ENCODE results near the gene INSIG1. TPM values are rescaled to one million over a fixed set of nuclear protein-coding genes. Genes with fewer than 3 reads are reported as not detected.

Gene INSIG1
- total and polyA plus RNA-seq, 8 donors = 13.0 to 59.2 (median 37.1) TPM

DNA sequence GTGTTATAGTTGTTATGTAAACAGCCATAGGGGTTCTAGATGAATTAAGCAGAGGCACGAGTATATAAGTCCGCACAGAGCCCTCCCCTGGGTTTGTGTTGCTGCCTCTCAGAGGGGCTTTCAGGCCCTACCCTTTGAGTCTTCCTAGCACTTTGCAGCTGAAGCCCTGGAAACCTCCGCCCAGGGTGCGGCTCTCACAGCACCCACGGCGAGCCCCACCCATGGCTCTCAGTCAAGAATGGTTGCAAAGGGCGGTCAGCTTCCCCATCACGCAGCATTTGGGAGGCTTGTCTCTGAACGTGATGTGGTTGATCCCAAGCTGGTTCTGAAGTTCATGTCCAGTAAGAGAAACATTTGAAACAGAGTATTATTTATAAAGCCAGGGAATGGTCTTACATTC lies 18.8 kb upstream of the INSIG1 start:
- Histone ChIP-seq H3K9me3 (no peaks in the 10 kb centered on the region), H3K27ac (no peak overlapping the region), H3K4me1 (peaks cover 0 to 14% (median 0%) of the 10 kb centered on the region in 3 donors), H3K4me3 (no peak overlapping the region), H3K36me3 (no peaks in the 10 kb centered on the region), H3K27me3 (no peaks in the 10 kb centered on the region)
- WGBS, 2 donors = 83 to 85% methylated on average over 9 of the region's 9 CpGs
- FAIRE-seq (no peak), DNase-seq (no peak), ATAC-seq (no peak)
- TF ChIP-seq, protein P1, sequence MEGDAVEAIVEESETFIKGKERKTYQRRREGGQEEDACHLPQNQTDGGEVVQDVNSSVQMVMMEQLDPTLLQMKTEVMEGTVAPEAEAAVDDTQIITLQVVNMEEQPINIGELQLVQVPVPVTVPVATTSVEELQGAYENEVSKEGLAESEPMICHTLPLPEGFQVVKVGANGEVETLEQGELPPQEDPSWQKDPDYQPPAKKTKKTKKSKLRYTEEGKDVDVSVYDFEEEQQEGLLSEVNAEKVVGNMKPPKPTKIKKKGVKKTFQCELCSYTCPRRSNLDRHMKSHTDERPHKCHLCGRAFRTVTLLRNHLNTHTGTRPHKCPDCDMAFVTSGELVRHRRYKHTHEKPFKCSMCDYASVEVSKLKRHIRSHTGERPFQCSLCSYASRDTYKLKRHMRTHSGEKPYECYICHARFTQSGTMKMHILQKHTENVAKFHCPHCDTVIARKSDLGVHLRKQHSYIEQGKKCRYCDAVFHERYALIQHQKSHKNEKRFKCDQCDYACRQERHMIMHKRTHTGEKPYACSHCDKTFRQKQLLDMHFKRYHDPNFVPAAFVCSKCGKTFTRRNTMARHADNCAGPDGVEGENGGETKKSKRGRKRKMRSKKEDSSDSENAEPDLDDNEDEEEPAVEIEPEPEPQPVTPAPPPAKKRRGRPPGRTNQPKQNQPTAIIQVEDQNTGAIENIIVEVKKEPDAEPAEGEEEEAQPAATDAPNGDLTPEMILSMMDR (IDR thresholded peaks at IDR 0.05) = no peak
- intact Hi-C loops (cut with DNase I) = no loop called here

DNA sequence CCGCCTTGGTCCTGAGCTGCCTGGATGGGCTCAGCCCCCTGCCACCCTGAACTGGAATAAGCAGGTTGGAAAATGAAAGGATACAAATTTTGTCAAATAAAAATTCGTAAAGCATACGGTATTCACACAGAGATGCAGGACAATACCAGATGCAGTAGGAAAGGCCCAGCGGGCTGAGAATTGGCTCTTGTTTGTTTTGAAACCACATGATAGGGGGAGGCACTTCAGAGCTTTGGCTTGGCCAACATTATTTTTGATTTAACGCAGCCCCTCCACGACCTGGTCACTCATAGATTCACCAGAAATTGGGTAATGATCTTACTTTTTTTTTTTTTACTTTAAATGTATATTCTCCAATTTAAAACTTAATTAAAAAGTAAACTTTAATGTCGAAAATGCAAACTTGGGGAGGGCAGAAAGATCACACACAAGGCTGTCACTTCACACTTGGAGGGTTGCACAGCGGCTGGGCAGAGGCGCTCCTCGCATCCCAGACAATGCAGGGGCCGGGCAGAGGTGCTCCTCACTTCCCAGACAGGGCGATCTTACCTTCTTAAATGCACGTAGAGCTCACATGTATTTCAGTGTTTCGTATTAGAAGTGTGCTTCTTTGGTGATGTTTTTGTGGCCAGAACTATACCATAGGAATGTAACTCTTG lies 17.8 kb upstream of the INSIG1 start:
- intact Hi-C loops (cut with DNase I) = no loop called here
- ATAC-seq (no peak), FAIRE-seq (no peak), DNase-seq (no peak)
- Histone ChIP-seq H3K4me1 (peaks cover 0 to 14% (median 0%) of the 10 kb centered on the region in 3 donors), H3K27ac (no peak overlapping the region), H3K27me3 (no peaks in the 10 kb centered on the region), H3K36me3 (no peaks in the 10 kb centered on the region), H3K4me3 (no peak overlapping the region), H3K9me3 (no peaks in the 10 kb centered on the region)
- TF ChIP-seq, protein P1 (IDR thresholded peaks at IDR 0.05) = no peak
- WGBS, 2 donors = 86 to 90% methylated on average over 14 of the region's 14 CpGs

DNA sequence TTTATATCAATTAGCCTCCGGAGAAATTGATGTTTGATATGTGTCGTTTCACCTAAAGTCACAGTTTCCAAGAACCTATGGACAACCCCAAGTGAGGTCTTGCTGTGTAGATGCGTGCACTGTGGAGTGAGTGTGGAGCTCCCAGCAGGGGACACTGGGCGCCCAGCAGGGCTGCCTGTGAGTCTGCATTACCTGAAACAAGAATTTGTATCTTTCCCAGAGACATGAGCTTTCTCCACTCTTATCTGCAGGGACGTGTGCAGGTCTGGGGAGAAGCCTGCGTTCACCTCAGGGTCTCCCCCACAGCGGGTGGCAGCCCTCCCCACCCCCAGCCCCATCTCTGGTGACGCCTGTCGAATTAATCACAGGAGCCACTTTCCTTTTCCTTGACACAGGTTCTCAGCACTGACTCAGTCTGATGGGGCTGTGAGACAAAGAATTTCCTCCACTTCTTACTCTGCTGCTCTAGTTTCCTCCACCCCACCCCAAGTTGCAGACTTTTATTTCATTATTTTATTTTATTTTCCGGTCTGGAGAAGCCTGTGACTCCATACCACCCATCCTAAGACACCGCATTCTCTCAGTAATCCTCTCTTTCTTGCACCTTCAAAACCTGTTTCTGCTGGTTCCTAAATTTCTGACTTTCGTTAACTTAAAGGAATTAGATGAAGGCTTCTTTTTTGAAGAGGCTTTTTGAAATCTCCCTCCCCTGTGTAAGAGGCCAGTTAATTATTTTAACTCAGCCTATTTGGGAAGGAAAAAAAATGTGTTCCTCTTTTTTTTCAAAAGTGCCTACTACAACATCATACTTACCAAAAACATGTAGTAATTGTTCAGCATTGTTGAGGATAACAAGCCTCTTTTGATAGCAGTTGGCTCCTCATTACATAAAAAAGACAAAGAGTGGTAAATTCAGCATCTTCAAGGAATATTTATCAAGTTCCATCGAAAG lies 17.0 kb upstream of the INSIG1 start:
- DNase-seq (no peak), FAIRE-seq (no peak), ATAC-seq (peak in 1 of 4 donors; percentile 5)
- no peak overlapping the region for H3K4me3 ChIP-seq
- H3K4me1 ChIP-seq = peaks cover 0 to 14% (median 0%) of the 10 kb centered on the region in 3 donors
- no peak overlapping the region for H3K27ac ChIP-seq
- intact Hi-C loops (cut with DNase I) = no loop called here
- H3K36me3 ChIP-seq = no peaks in the 10 kb centered on the region
- TF ChIP-seq, protein P1 (IDR thresholded peaks at IDR 0.05) = no peak
- H3K27me3 ChIP-seq = no peaks in the 10 kb centered on the region
- 74 to 81% methylated on average over 13 of the region's 13 CpGs for WGBS, 2 donors
- no peaks in the 10 kb centered on the region for H3K9me3 ChIP-seq

DNA sequence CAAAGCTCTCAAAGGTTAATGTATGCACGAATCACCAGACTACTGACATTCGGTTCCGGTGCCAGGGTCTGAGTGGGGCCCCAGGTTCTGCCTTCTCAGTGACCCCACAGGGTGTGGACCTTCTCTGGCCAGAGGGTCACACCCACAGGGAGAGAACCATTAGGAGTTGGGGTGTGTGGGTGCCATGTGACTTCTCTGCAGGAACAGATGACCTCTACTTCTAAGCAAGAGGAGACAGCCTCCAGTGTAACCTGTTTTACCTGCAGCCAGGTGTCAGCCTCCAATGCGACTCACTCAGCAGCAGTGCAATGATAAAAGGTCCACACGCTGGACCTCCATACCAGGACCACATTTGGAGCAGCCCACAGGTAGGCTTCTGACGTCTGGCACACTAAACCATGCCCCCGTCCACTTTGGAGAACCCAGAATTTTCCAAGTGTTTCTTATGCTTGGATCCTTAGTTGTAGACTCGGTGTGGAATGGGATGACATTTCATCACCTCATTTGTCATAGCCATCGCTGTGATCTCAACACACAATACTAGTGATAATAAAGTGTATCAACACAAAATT lies 16.2 kb upstream of the INSIG1 start:
- H3K36me3 ChIP-seq = no peaks in the 10 kb centered on the region
- no peaks in the 10 kb centered on the region for H3K27me3 ChIP-seq
- FAIRE-seq (no peak), DNase-seq (no peak), ATAC-seq (no peak)
- WGBS, 2 donors = 90% methylated on average over 9 of the region's 9 CpGs
- intact Hi-C loops (cut with DNase I) = no loop called here
- no peak overlapping the region for H3K4me3 ChIP-seq
- TF ChIP-seq, protein P1 (IDR thresholded peaks at IDR 0.05) = no peak
- no peak overlapping the region for H3K27ac ChIP-seq
- no peaks in the 10 kb centered on the region for H3K9me3 ChIP-seq
- H3K4me1 ChIP-seq = peaks cover 0 to 14% (median 0%) of the 10 kb centered on the region in 3 donors
